H1 (cell line): ENCODE results near the gene SUDS3. TPM values are rescaled to one million over a fixed set of nuclear protein-coding genes. Genes with fewer than 3 reads are reported as not detected.

Source experiments
- KDM1A ChIP-seq: fragments of 200-600, 300-600 bp; sonication (generic); IDR thresholded peaks from 2 replicates; pipeline ENCODE4 v1.7.1; 2016; ENCODE audit warnings: mild to moderate bottlenecking, low read length, borderline replicate concordance
- polyA plus RNA-seq, 7 experiments: library from polyadenylated mRNA; depleted of rRNA in 3 of 7; stranded (reverse) in 5 of 7; unstranded in 2 of 7; fragments of >200 nt in 5 of 7; fragments of 200-250 nt in 2 of 7; gene quantifications; 1 replicate in 5 of 7; 2 replicates in 1 of 7; 4 replicates in 1 of 7; pipeline versions ENCODE4 v1.2.1 to v1.2.3, GENCODE V29; 2011 to 2013; ENCODE audit warnings: missing spikeins in 2 of 7, mixed read lengths in 2 of 7
- total RNA-seq: library from RNA; stranded (reverse); fragmentation: NEBNext Ultra II Directional; extraction: Animal tissue kit (Norgen Biotek cat#: 25700); gene quantifications from 2 replicates; pipeline ENCODE4 v1.2.1, GENCODE V29; 2021
- TF ChIP-seq, protein P1 (sequence below): fragments of 300-600 bp; sonication (generic); IDR thresholded peaks from 2 replicates; pipeline ENCODE4 v1.7.1; 2012; ENCODE audit warnings: low read length, moderate library complexity, mild to moderate bottlenecking, inconsistent platforms; ENCODE audit not compliant: insufficient replicate concordance
- TF ChIP-seq, protein P2 (sequence below): IDR thresholded peaks from 2 replicates; pipeline ENCODE4 v1.6.1; 2011; ENCODE audit warnings: low read depth, mild to moderate bottlenecking, low read length; ENCODE audit not compliant: insufficient read depth
- TF ChIP-seq, protein P3 (sequence below): IDR thresholded peaks from 2 replicates; pipeline ENCODE4 v1.6.1; 2011; ENCODE audit warnings: low read length, improper control_type of control experiment
- TF ChIP-seq, protein P4 (sequence below): IDR thresholded peaks from 2 replicates; pipeline ENCODE4 v1.6.1; 2012; ENCODE audit warnings: inconsistent platforms

Gene SUDS3
- total and polyA plus RNA-seq, 2 of the 8 experiments (the other 6 are each of a cell fraction or from before 2014, with no cell fraction given), result 30.0 to 58.7 TPM

DNA sequence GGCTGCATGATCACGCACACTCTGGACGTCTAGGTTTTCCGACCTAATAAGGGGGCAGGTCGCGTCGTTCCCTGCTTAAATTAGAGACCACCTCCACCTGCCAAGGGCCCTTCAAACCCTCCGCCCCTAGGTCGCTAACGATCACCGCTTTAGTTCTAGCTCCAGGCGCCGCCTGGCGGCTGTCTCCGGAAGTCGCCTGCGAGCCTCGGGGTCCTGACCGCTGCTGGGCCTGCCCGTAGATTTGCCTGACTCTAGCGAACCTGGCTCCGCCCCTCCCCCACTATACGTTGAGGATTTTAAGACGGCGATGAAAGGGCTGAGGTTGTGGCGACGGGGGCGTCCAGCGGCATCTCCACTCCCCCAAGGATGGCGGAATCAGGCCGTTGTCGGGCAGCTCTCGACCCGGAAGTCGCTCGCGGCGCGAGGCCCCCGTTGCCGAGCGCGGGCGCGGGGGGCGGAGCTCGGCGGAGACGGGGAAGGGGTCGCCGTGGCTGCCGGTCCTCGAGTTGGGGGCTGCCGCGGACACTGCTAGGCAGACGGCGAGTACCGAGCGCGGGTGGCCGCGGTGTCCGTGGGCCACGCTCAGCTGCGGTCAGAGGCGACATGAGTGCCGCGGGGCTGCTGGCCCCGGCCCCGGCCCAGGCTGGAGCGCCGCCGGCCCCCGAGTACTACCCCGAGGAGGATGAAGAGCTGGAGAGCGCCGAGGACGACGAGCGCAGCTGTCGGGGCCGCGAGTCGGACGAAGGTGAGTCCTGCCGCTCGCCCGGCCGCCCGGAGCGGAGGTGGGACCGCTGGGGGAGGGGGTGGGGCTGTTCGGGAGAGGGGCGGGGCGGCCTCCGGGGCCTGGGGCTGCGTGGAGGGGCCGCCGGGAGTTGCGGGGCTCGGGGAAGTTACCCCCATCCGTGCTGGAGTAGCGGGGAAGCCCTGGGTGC lies at the start of gene SUDS3 (continued):
- TF ChIP-seq, protein P1, sequence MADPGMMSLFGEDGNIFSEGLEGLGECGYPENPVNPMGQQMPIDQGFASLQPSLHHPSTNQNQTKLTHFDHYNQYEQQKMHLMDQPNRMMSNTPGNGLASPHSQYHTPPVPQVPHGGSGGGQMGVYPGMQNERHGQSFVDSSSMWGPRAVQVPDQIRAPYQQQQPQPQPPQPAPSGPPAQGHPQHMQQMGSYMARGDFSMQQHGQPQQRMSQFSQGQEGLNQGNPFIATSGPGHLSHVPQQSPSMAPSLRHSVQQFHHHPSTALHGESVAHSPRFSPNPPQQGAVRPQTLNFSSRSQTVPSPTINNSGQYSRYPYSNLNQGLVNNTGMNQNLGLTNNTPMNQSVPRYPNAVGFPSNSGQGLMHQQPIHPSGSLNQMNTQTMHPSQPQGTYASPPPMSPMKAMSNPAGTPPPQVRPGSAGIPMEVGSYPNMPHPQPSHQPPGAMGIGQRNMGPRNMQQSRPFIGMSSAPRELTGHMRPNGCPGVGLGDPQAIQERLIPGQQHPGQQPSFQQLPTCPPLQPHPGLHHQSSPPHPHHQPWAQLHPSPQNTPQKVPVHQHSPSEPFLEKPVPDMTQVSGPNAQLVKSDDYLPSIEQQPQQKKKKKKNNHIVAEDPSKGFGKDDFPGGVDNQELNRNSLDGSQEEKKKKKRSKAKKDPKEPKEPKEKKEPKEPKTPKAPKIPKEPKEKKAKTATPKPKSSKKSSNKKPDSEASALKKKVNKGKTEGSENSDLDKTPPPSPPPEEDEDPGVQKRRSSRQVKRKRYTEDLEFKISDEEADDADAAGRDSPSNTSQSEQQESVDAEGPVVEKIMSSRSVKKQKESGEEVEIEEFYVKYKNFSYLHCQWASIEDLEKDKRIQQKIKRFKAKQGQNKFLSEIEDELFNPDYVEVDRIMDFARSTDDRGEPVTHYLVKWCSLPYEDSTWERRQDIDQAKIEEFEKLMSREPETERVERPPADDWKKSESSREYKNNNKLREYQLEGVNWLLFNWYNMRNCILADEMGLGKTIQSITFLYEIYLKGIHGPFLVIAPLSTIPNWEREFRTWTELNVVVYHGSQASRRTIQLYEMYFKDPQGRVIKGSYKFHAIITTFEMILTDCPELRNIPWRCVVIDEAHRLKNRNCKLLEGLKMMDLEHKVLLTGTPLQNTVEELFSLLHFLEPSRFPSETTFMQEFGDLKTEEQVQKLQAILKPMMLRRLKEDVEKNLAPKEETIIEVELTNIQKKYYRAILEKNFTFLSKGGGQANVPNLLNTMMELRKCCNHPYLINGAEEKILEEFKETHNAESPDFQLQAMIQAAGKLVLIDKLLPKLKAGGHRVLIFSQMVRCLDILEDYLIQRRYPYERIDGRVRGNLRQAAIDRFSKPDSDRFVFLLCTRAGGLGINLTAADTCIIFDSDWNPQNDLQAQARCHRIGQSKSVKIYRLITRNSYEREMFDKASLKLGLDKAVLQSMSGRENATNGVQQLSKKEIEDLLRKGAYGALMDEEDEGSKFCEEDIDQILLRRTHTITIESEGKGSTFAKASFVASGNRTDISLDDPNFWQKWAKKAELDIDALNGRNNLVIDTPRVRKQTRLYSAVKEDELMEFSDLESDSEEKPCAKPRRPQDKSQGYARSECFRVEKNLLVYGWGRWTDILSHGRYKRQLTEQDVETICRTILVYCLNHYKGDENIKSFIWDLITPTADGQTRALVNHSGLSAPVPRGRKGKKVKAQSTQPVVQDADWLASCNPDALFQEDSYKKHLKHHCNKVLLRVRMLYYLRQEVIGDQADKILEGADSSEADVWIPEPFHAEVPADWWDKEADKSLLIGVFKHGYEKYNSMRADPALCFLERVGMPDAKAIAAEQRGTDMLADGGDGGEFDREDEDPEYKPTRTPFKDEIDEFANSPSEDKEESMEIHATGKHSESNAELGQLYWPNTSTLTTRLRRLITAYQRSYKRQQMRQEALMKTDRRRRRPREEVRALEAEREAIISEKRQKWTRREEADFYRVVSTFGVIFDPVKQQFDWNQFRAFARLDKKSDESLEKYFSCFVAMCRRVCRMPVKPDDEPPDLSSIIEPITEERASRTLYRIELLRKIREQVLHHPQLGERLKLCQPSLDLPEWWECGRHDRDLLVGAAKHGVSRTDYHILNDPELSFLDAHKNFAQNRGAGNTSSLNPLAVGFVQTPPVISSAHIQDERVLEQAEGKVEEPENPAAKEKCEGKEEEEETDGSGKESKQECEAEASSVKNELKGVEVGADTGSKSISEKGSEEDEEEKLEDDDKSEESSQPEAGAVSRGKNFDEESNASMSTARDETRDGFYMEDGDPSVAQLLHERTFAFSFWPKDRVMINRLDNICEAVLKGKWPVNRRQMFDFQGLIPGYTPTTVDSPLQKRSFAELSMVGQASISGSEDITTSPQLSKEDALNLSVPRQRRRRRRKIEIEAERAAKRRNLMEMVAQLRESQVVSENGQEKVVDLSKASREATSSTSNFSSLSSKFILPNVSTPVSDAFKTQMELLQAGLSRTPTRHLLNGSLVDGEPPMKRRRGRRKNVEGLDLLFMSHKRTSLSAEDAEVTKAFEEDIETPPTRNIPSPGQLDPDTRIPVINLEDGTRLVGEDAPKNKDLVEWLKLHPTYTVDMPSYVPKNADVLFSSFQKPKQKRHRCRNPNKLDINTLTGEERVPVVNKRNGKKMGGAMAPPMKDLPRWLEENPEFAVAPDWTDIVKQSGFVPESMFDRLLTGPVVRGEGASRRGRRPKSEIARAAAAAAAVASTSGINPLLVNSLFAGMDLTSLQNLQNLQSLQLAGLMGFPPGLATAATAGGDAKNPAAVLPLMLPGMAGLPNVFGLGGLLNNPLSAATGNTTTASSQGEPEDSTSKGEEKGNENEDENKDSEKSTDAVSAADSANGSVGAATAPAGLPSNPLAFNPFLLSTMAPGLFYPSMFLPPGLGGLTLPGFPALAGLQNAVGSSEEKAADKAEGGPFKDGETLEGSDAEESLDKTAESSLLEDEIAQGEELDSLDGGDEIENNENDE, result no peak
- TF ChIP-seq, protein P2, sequence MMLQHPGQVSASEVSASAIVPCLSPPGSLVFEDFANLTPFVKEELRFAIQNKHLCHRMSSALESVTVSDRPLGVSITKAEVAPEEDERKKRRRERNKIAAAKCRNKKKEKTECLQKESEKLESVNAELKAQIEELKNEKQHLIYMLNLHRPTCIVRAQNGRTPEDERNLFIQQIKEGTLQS, result no peak
- TF ChIP-seq KDM1A, result no peak
- TF ChIP-seq, protein P3, sequence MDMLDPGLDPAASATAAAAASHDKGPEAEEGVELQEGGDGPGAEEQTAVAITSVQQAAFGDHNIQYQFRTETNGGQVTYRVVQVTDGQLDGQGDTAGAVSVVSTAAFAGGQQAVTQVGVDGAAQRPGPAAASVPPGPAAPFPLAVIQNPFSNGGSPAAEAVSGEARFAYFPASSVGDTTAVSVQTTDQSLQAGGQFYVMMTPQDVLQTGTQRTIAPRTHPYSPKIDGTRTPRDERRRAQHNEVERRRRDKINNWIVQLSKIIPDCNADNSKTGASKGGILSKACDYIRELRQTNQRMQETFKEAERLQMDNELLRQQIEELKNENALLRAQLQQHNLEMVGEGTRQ, result no peak
- TF ChIP-seq, protein P4, sequence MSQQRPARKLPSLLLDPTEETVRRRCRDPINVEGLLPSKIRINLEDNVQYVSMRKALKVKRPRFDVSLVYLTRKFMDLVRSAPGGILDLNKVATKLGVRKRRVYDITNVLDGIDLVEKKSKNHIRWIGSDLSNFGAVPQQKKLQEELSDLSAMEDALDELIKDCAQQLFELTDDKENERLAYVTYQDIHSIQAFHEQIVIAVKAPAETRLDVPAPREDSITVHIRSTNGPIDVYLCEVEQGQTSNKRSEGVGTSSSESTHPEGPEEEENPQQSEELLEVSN, result no peak
